ENCODE data around the gene MAPK8IP3.

MAPK8IP3 gene

GRCh38 chr16:1705688-1706385, at the start of gene MAPK8IP3:
MAPK8IP3 (plus strand) TSS chr16:1706195; CDS start chr16:1706340, 145 bp downstream.
- FAIRE-seq: no peak

- FAIRE-seq: no peak
Measured at GRCh38 chr16:1656808-1657617, 49.0 kb upstream of the MAPK8IP3 start.

GRCh38 chr16:1657841-1658240, 48.2 kb upstream of the MAPK8IP3 start:
- FAIRE-seq: no peak

- no peak for FAIRE-seq
Measured at GRCh38 chr16:1659031-1659430, 47.0 kb upstream of the MAPK8IP3 start.

GRCh38 chr16:1661826-1662225, 44.2 kb upstream of the MAPK8IP3 start:
- no peak for FAIRE-seq

GRCh38 chr16:1662543-1662942, 43.5 kb upstream of the MAPK8IP3 start:
- no peak for FAIRE-seq

- no peak for FAIRE-seq
Measured at GRCh38 chr16:1665829-1666228, 40.2 kb upstream of the MAPK8IP3 start.

GRCh38 chr16:1666316-1666715, 39.7 kb upstream of the MAPK8IP3 start:
- no peak for FAIRE-seq

- FAIRE-seq: no peak
Measured at GRCh38 chr16:1667271-1667670, 38.7 kb upstream of the MAPK8IP3 start.

- FAIRE-seq: no peak
Measured at GRCh38 chr16:1667916-1668315, 38.1 kb upstream of the MAPK8IP3 start.

- no peak for FAIRE-seq
Measured at GRCh38 chr16:1668612-1669319, 37.2 kb upstream of the MAPK8IP3 start.

GRCh38 chr16:1669698-1670097, 36.3 kb upstream of the MAPK8IP3 start:
- no peak for FAIRE-seq

GRCh38 chr16:1670371-1670770, 35.6 kb upstream of the MAPK8IP3 start:
- FAIRE-seq: no peak

- FAIRE-seq: no peak
Measured at GRCh38 chr16:1670866-1671265, 35.1 kb upstream of the MAPK8IP3 start.

- FAIRE-seq: no peak
Measured at GRCh38 chr16:1673424-1674151, 32.4 kb upstream of the MAPK8IP3 start.

- FAIRE-seq: no peak
Measured at GRCh38 chr16:1674306-1674705, 31.7 kb upstream of the MAPK8IP3 start.

GRCh38 chr16:1674751-1675664, 31.0 kb upstream of the MAPK8IP3 start:
- no peak for FAIRE-seq

GRCh38 chr16:1676661-1677060, 29.3 kb upstream of the MAPK8IP3 start:
- no peak for FAIRE-seq

- FAIRE-seq: no peak
Measured at GRCh38 chr16:1677339-1677738, 28.7 kb upstream of the MAPK8IP3 start.

- no peak for FAIRE-seq
Measured at GRCh38 chr16:1677942-1678499, 28.0 kb upstream of the MAPK8IP3 start, which contains the start of gene JPT2. JPT2 (plus strand) TSS chr16:1678279; CDS start chr16:1678313, 34 bp downstream.

- no peak for FAIRE-seq
Measured at GRCh38 chr16:1678500-1679098, 27.4 kb upstream of the MAPK8IP3 start.

All from islet of Langerhans (tissue), 1 donor.